MM.1S (cell line): ENCODE measurements around the gene LIPA.

Source experiments
- EZH2 ChIP-seq: fragments of 300-600 bp; sonication (generic); optimal IDR thresholded peaks from 2 replicates; pipeline ENCODE3; 2017; ENCODE audit warnings: low read depth, mild to moderate bottlenecking, antibody characterized with exemption, low read length, mixed read lengths
- EZH2phosphoT487 ChIP-seq: fragments of 300-600 bp; sonication (generic); IDR thresholded peaks from 2 replicates; pipeline ENCODE4 v1.6.1; 2018; ENCODE audit warnings: antibody characterized with exemption, low read length
- TF ChIP-seq, protein P1 (sequence below): fragments of 300-600 bp; sonication (generic); IDR thresholded peaks from 2 replicates; pipeline ENCODE4 v1.5.1; 2016; ENCODE audit warnings: antibody characterized with exemption, low read length, mixed read lengths

DNA sequence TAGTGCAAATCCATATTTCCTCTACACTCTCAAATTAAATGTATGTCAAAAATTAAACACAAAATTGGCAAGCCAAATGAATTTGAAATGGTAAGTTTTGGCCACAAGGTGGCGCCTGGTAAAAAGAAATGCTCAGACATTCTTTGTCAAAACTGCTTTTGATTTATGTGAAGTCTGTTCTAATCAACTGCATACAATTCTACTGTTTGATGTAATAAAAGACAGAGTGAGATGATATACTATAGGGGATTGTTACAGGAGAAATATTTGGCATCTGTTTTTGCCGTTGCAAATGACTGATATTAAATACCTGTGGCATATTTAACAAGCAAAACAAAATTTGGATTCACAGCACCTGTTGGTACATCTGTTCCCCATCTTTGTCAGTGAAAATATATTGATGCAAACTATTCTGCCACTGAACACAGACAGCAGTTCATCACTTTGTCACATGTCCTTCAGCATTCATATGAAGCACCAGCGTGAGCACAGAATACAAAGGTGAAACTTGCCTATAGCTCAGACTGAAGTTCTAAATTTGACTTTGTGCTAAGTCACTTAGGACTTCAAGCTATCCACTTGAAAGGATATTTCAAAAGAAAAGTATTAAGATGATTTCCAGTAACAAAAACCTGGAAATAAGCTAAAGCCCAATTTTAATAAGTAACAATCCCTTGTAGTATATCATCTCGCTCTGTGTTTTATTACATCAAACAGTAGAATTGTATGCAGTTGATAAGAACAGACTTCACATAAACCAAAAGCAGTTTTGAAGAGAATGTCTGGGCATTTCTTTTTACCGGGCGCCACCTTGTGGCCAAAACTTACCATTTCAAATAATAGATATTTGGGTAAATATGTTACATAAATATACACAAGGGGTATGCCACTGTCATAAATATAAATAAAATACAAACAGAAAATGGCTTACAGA lies 34.3 kb downstream of the LIPA start:
- TF ChIP-seq, protein P1, sequence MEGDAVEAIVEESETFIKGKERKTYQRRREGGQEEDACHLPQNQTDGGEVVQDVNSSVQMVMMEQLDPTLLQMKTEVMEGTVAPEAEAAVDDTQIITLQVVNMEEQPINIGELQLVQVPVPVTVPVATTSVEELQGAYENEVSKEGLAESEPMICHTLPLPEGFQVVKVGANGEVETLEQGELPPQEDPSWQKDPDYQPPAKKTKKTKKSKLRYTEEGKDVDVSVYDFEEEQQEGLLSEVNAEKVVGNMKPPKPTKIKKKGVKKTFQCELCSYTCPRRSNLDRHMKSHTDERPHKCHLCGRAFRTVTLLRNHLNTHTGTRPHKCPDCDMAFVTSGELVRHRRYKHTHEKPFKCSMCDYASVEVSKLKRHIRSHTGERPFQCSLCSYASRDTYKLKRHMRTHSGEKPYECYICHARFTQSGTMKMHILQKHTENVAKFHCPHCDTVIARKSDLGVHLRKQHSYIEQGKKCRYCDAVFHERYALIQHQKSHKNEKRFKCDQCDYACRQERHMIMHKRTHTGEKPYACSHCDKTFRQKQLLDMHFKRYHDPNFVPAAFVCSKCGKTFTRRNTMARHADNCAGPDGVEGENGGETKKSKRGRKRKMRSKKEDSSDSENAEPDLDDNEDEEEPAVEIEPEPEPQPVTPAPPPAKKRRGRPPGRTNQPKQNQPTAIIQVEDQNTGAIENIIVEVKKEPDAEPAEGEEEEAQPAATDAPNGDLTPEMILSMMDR: peak; percentile 68
- TF ChIP-seq EZH2: no peak
- TF ChIP-seq EZH2phosphoT487: no peak
